Measurements from ENCODE around the gene SETSIP.
A peak's percentile ranks its signal among the peaks of the same experiment; 100 is the strongest.
"Not testable (repeated sequence)": the region's sequence is repeated elsewhere in the genome, so short reads cannot be mapped to it uniquely, and the experiment has no call there.

The SETSIP gene

DNA sequence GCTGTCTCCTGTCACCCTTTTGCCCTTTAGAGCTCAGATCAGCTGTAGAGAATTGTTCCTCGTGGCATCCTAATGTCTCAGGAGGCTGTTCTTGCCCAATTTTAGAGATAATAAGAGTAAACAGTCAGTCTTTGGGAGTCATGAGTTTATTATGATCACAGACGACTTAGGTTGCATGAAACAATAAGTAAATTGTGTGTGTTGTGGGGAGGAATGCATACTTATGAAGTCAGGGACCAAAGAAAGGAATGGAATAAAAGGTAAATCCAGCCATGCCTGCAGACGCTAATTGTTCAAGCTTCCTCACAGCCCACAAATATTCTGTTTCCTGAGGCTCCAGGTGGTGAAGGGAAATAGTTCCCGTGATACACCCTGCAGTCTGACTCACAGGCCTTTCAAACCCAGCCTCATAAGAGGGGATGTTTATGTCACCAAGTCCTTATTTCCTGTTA, 44.5 kb downstream of the SETSIP start:
- H3K4me3 ChIP-seq = peak overlapping the region; percentile 67

DNA sequence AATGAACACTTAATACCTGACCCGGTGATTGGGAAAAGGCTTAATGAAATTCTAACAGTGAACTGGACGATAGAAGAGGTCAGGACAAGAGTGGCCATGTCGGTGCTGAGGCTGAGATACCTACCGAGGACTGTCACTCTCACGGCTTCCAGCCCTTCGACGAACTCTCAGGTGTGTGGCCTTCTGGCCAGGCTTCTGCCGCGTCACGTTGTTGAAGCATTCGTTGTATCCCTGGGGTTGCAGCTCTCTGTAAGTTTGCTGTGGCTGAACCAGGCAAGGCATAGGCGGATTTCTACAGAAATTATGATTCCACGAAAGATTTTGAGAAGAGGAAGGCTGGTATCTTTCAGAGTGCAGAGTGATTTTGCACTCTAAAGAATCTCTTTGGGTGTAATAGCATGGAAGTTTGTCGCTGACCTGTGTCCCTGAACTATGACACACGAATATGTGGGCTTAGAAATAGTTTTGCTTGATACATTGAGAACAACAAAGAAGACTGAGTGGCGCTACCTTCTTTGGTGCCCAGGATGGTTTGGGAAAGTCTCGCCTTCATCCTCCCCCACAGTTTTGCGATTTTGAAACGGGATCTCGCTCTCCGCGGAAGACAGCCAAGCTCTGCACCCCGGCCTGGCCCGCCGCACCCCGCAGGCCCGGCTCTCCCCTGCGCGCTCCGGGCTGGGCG, 45.8 kb downstream of the SETSIP start:
- H3K4me2 ChIP-seq = peak overlapping the region; percentile 91
- peak overlapping the region; percentile 67 for H3K4me3 ChIP-seq
- no peaks in the 10 kb centered on the region for H4K20me1 ChIP-seq
- H3K9ac ChIP-seq = peak overlapping the region; percentile 50; the same call in 1 of the 2 replicates
- no peak overlapping the region for H3K27ac ChIP-seq
- H3K27me3 ChIP-seq = peaks cover 50% of the 10 kb centered on the region
- peaks cover 38% of the 10 kb centered on the region for H3K9me3 ChIP-seq
- H3K36me3 ChIP-seq = no peaks in the 10 kb centered on the region
- peaks cover 12% of the 10 kb centered on the region; the same call in 1 of the 2 replicates for H3K4me1 ChIP-seq
- TF ChIP-seq Cebpa-rat (IDR thresholded peaks at IDR 0.05) = no peak

More for the DNA sequence above, 44.5 kb downstream of the SETSIP start:
- peaks cover 12% of the 10 kb centered on the region; the same call in 1 of the 2 replicates for H3K4me1 ChIP-seq
- peak overlapping the region; percentile 91 for H3K4me2 ChIP-seq
- peaks cover 50% of the 10 kb centered on the region for H3K27me3 ChIP-seq
- H3K9ac ChIP-seq = no peak overlapping the region
- H4K20me1 ChIP-seq = no peaks in the 10 kb centered on the region
- no peaks in the 10 kb centered on the region for H3K36me3 ChIP-seq
- peaks cover 36% of the 10 kb centered on the region for H3K9me3 ChIP-seq
- TF ChIP-seq Cebpa-rat (IDR thresholded peaks at IDR 0.05) = no peak
- H3K27ac ChIP-seq = no peak overlapping the region

DNA sequence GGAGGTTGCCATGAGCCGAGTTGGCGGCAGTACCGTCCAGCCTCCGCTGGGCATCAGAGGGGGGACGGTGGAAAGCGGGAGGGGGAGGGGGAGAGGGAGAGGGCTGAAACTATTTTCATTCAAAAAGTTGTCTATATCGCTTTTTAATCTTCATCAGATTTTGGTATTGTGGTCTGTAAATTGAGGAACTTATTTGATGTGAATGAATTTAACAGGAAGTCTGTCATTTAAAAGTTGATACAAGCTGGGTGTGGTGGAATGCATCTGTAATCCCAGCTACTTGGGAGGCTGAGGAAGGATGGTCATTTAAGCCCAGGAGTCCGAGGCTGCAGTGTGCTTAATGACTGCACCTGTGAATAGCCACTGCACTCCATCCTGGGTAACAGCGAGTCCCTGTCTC, 48.4 kb downstream of the SETSIP start:
- H3K4me1 ChIP-seq = peaks cover 12% of the 10 kb centered on the region; the same call in 1 of the 2 replicates
- no peak overlapping the region for H3K4me3 ChIP-seq
- H3K9ac ChIP-seq = no peak overlapping the region
- no peak overlapping the region for H3K4me2 ChIP-seq
- H3K36me3 ChIP-seq = no peaks in the 10 kb centered on the region
- H3K27me3 ChIP-seq = peaks cover 40% of the 10 kb centered on the region
- no peaks in the 10 kb centered on the region for H4K20me1 ChIP-seq
- peaks cover 42% of the 10 kb centered on the region for H3K9me3 ChIP-seq
- no peak overlapping the region for H3K27ac ChIP-seq
- TF ChIP-seq Cebpa-rat (IDR thresholded peaks at IDR 0.05) = no peak

DNA sequence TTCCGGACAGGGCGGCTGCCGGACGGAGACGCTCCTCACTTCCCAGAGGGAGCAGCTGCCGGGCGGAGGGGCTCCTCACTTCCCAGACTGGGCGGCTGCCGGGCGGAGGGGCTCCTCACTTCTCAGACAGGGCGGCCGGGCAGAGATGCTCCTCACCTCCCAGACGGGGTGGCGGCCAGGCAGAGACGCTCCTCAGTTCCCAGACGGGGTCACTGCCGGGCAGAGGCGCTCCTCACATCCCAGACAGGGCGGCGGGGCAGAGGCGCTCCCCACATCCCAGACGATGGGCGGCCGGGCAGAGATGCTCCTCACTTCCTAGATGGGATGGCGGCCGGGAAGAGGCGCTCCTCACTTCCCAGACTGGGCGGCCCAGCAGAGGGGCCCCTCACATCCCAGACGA, 49.2 kb downstream of the SETSIP start:
- not testable (repeated sequence) for H3K36me3 ChIP-seq, H3K27ac ChIP-seq, H3K9ac ChIP-seq, H3K4me2 ChIP-seq, H3K4me3 ChIP-seq, H4K20me1 ChIP-seq
- Histone ChIP-seq H3K27me3 (peaks cover 32% of the 10 kb centered on the region), H3K9me3 (peaks cover 42% of the 10 kb centered on the region), H3K4me1 (peaks cover 12% of the 10 kb centered on the region; the same call in 1 of the 2 replicates)

All from BLaER1 (cell line).